K562 (cell line): ENCODE results near the gene RARA. TPM values are rescaled to one million over a fixed set of nuclear protein-coding genes. Genes with fewer than 3 reads are reported as not detected.
A peak's percentile ranks its signal among the peaks of the same experiment; 100 is the strongest.

ENCODE experiments used
- ATAC-seq: fragments of 200-7000 bp; cut with Tn5 transposase; 3 replicates; pipeline ENCODE4 v1.9.1; 2020; ENCODE audit warnings: moderate library complexity
- BruUV-seq: library from RNA; stranded (reverse); fragments of 400-500 nt; replicated peaks from 2 replicates; lab custom pipeline; 2021; lab: Mats Ljungman, UMichigan
- CTCF ChIA-PET: fragments of 300-600 bp; formaldehyde crosslinking; extraction: SDS; loops from one replicate; lab custom pipeline; 2021; ENCODE audit warnings: low intra/inter-chr PET ratio; lab: Yijun Ruan, JAX
- POLR2A ChIA-PET: fragments of 300-600, 350-650 bp; sonication (Branson Sonifier 250); formaldehyde crosslinking; extraction: SDS; loops from one replicate; lab custom pipeline; 2021; ENCODE audit warnings: antibody characterized with exemption, inconsistent platforms; lab: Yijun Ruan, JAX
- DNase-seq, 4 experiments: peaks; one replicate each; pipeline versions ENCODE4 v3.0.0 to v3.0.0-alpha.2; 2011 to 2018; ENCODE audit warnings: low spot score in 3 of 4, mixed read lengths in 3 of 4; ENCODE audit errors: extremely low read depth in 1 of 4
- FAIRE-seq: peaks from 2 replicates; lab custom pipeline; 2011; peaks lifted over from hg19 to GRCh38; lab: Jason Lieb, UNC
- H2AFZ ChIP-seq: 2 replicates; pipeline ENCODE4 v1.6.0; 2011; ENCODE audit warnings: low read depth, low read length, control low read depth, inconsistent platforms
- H3K27ac ChIP-seq: fragments of 200-600 bp; 3 replicates; pipeline ENCODE4 v1.8.0; 2011; ENCODE audit warnings: low read depth, mild to moderate bottlenecking, control low read depth, inconsistent platforms, low read length, moderate library complexity, mixed read lengths; ENCODE audit errors: extremely low read depth
- H3K27me3 ChIP-seq, 2 experiments: fragments of 300-600 bp in 1 of 2; 2 replicates in 1 of 2; 3 replicates in 1 of 2; pipeline versions ENCODE4 v1.6.0 to v1.8.0; 2011; ENCODE audit warnings: inconsistent platforms in 2 of 2, low read length in 2 of 2, mild to moderate bottlenecking in 1 of 2, mixed read lengths in 1 of 2, moderate library complexity in 1 of 2; ENCODE audit not compliant: control insufficient read depth in 2 of 2, insufficient read depth in 2 of 2
- H3K36me3 ChIP-seq: fragments of 300-600 bp; 3 replicates; pipeline ENCODE4 v1.8.0; 2011; ENCODE audit warnings: mild to moderate bottlenecking, low read length, inconsistent platforms; ENCODE audit not compliant: control insufficient read depth, insufficient read depth
- H3K4me1 ChIP-seq, 2 experiments: fragments of 200-600 bp in 1 of 2; replicated peaks in 1 of 2; 2 replicates in 1 of 2; 3 replicates in 1 of 2; pipeline versions ENCODE4 v1.5.1 to v1.8.0; 2011; ENCODE audit warnings: inconsistent platforms in 2 of 2, low read length in 2 of 2, mild to moderate bottlenecking in 1 of 2, mixed read lengths in 1 of 2, moderate library complexity in 1 of 2; ENCODE audit not compliant: control insufficient read depth in 2 of 2, insufficient read depth in 2 of 2
- H3K4me2 ChIP-seq: 2 replicates; pipeline ENCODE4 v1.6.1; 2011; ENCODE audit warnings: low read length, control low read depth, inconsistent platforms, mixed read lengths; ENCODE audit not compliant: insufficient read depth
- H3K4me3 ChIP-seq: fragments of 200-600 bp; sonication (generic), shearing (Covaris generic); 2 replicates; pipeline ENCODE4 v1.5.1; 2016; ENCODE audit warnings: control low read depth, inconsistent platforms
- H3K79me2 ChIP-seq: fragments of 200-600 bp; 3 replicates; pipeline ENCODE4 v1.8.0; 2011; ENCODE audit warnings: low read length, inconsistent platforms; ENCODE audit not compliant: control insufficient read depth, insufficient read depth
- H3K9ac ChIP-seq, 2 experiments: 2 replicates each; pipeline versions ENCODE4 v1.6.0 to v1.6.1; 2011; ENCODE audit warnings: low read depth in 2 of 2, low read length in 2 of 2, control low read depth in 1 of 2, inconsistent platforms in 1 of 2, mild to moderate bottlenecking in 1 of 2, mixed read lengths in 1 of 2; ENCODE audit not compliant: insufficient read depth in 1 of 2
- H3K9me1 ChIP-seq: one replicate; pipeline ENCODE4 v1.6.0; 2011; ENCODE audit warnings: inconsistent platforms, mild to moderate bottlenecking, low read length, moderate library complexity; ENCODE audit not compliant: control insufficient read depth, insufficient read depth
- H3K9me3 ChIP-seq: replicated peaks from 2 replicates; pipeline ENCODE4 v1.5.1; 2011; ENCODE audit warnings: low read depth, low read length, inconsistent platforms; ENCODE audit not compliant: control insufficient read depth, insufficient read depth
- H4K20me1 ChIP-seq: replicated peaks from 2 replicates; pipeline ENCODE4 v1.6.1; 2011; ENCODE audit warnings: low read length, inconsistent platforms, mixed read lengths; ENCODE audit not compliant: control insufficient read depth, insufficient read depth
- FOSL1 ChIP-seq: fragments of 200-800 bp; sonication (Bioruptor generic); conservative IDR thresholded peaks from 2 replicates; pipeline ENCODE4 v1.6.1; 2016; ENCODE audit warnings: missing genetic modification characterization, missing compliant biosample characterization
- ZNF3 ChIP-seq: fragments of 250-450 bp; sonication (Bioruptor Pico); IDR thresholded peaks from 2 replicates; pipeline ENCODE4 v1.5.0; 2021; ENCODE audit warnings: mild to moderate bottlenecking, moderate library complexity
- ZNF77 ChIP-seq: fragments of 250-450 bp; sonication (Bioruptor Pico); IDR thresholded peaks from 2 replicates; pipeline ENCODE4 v1.5.0; 2020
- WGBS: fragments of 100-300 bp; shearing (Covaris generic); methylation state at CpG from one replicate; pipeline ENCODE4 v1.1.6; 2016; ENCODE audit warnings: low coverage, mixed read lengths; ENCODE audit not compliant: insufficient coverage; ENCODE audit errors: missing lambda C conversion rate; 5-methylcytosine and 5-hydroxymethylcytosine counted together
- in situ Hi-C: fragments of 300-500 bp; cut with MboI; formaldehyde crosslinking; loops from 4 replicates; pipeline ENCODE4 v1.15.0; 2018; ENCODE audit warnings: inconsistent platforms, mixed read lengths
- intact Hi-C: fragments of 100-400 bp; cut with micrococcal nuclease; formaldehyde crosslinking; loops from 2 replicates; pipeline ENCODE4 v1.14.2; 2022
- polyA plus RNA-seq, 8 experiments: library from polyadenylated mRNA; depleted of rRNA in 4 of 8; stranded (reverse) in 5 of 8; unstranded in 3 of 8; fragments of >200 nt; fragmentation: Nextera tagmentation in 2 of 8; fragmentation: Illumina TruSeq in 1 of 8; extraction: Ambion mirVana in 2 of 8; extraction: Trizol in 1 of 8; gene quantifications; 2 replicates each; pipeline versions ENCODE4 v1.2.1 to v1.2.3, GENCODE V29; 2011 to 2014; ENCODE audit warnings: inconsistent platforms in 1 of 8, missing spikeins in 1 of 8
- total RNA-seq, 7 experiments: library from RNA; depleted of rRNA in 6 of 7; stranded (reverse); fragments of >200 nt in 6 of 7; fragmentation: Illumina TruSeq in 2 of 7; extraction: Trizol in 2 of 7; gene quantifications; 2 replicates each; pipeline versions ENCODE4 v1.2.1 to v1.2.3, GENCODE V29; 2011 to 2021; ENCODE audit warnings: low replicate concordance in 1 of 7

Gene RARA
- total and polyA plus RNA-seq, 9 of the 15 experiments (the other 6 are each of a cell fraction or from before 2014, with no cell fraction given) = 0.10 to 28.0 (median 7.9) TPM

DNA sequence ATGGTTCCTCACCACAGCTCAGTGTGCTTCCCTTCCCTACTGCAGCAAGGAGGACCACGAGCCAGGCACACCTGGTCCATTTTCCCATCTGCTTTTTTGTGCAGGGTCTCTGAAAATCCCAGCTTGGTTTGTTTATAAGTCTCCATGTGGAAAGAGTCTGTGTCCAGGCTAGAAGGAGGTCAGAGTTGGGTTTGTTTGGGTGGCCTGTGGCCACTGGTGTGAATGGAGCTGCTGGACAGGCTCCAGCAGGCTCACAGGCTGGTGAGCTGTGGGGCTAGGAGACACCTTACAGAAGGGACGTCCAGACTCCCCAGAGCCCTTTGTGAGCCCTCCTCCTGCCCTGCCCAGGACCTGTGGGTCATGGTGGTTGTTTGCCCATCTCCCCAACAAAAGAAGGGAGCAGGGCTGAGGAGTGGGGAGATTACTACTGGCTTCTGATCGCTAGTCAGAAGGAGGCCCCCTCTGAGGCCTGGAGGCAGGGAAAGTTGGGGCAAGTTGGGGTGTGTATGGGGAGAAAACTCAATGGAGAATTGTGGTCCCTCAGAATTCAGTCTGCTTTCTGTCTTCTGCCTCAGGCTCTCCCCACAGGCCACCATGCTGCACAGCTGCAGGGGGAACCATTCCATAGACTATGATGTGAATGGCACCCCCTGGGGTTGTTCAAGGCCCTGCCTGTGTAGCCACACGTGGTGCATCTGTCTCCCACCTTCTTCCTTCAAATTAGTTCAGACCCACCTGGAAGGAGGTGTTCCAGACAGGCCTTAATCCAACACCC is 4.1 kb downstream of the RARA start:
- no peaks in the 10 kb centered on the region for H4K20me1 ChIP-seq
- no TSS peak for BruUV-seq
- no peaks in the 10 kb centered on the region for H3K9me1 ChIP-seq
- H3K4me1 ChIP-seq = peaks cover 47 to 49% of the 10 kb centered on the region in 2 experiments
- FAIRE-seq = no peak
- no peak overlapping the region for H3K4me3 ChIP-seq
- no peak for ATAC-seq
- no peak overlapping the region for H3K27ac ChIP-seq
- intact Hi-C loops (no loop called here), in situ Hi-C loops (no loop called here)
- peaks cover under 1% of the 10 kb centered on the region; the same call in 2 of the 3 replicates for H3K79me2 ChIP-seq
- CTCF ChIA-PET = interaction anchor here (0.6 kb wide), 1 partner anchor 1083 kb away, joined by 7 read pairs; no protein-coding TSS in a partner anchor
- WGBS = 24% methylated on average over 4 of the region's 4 CpGs
- H3K4me2 ChIP-seq = no peak overlapping the region
- H3K9me3 ChIP-seq = no peaks in the 10 kb centered on the region
- H3K27me3 ChIP-seq = no peaks in the 10 kb centered on the region
- no peaks in the 10 kb centered on the region for H3K36me3 ChIP-seq
- no peak for DNase-seq
- TF ChIP-seq FOSL1 (no peak), ZNF77 (CRISPR knock-in tag) (no peak), ZNF3 (CRISPR knock-in tag) (no peak)
- TF ChIP-seq, all 486 proteins: peak for 0
- POLR2A ChIA-PET = interaction anchor here (0.6 to 1.6 kb wide), 2 partner anchors 10 to 1549 kb away, joined by 3 to 5 read pairs; no protein-coding TSS in a partner anchor
- H3K9ac ChIP-seq = peak overlapping the region in 1 of 2 experiments; percentile 3; a peak in 1 of 4 replicates
- H2AFZ ChIP-seq = no peak overlapping the region
